MM.1S (cell line): Measurements from ENCODE around the gene LMNTD2.

Experiments used
- CTCF ChIP-seq: fragments of 300-600 bp; sonication (generic); IDR thresholded peaks from 2 replicates; pipeline ENCODE4 v1.5.1; 2016; ENCODE audit warnings: antibody characterized with exemption, low read length, mixed read lengths
- EZH2 ChIP-seq: fragments of 300-600 bp; sonication (generic); optimal IDR thresholded peaks from 2 replicates; pipeline ENCODE3; 2017; ENCODE audit warnings: low read depth, mild to moderate bottlenecking, antibody characterized with exemption, low read length, mixed read lengths

GRCh38 chr11:607971-608659, 47.6 kb upstream of the LMNTD2 start:
- TF ChIP-seq EZH2 = no peak
- TF ChIP-seq CTCF = no peak
